Activated naive CD8-positive, alpha-beta T cell treated with anti-CD3 and anti-CD28 coated beads for 36 hours (primary cell): ENCODE data around the gene SPNS2. TPM values are rescaled to one million over a fixed set of nuclear protein-coding genes. Genes with fewer than 3 reads are reported as not detected.

Source experiments
- DNase-seq: peaks from one replicate; pipeline ENCODE4 v3.0.0; 2021
- H3K27ac Mint-ChIP-seq: one replicate; pipeline ENCODE4 v1.8.0; 2022; ENCODE audit warnings: mild to moderate bottlenecking, moderate library complexity, mixed read lengths
- H3K27me3 Mint-ChIP-seq: one replicate; pipeline ENCODE4 v1.8.0; 2022; ENCODE audit warnings: mild to moderate bottlenecking, mixed read lengths
- H3K36me3 Mint-ChIP-seq: one replicate; pipeline ENCODE4 v1.8.0; 2021; ENCODE audit warnings: mild to moderate bottlenecking, mixed read lengths
- H3K4me1 Mint-ChIP-seq: one replicate; pipeline ENCODE4 v1.8.0; 2021; ENCODE audit warnings: mixed read lengths
- H3K4me3 Mint-ChIP-seq: one replicate; pipeline ENCODE4 v1.8.0; 2022; ENCODE audit warnings: mild to moderate bottlenecking, moderate library complexity, mixed read lengths
- H3K9me3 Mint-ChIP-seq: one replicate; pipeline ENCODE4 v1.8.0; 2022; ENCODE audit warnings: mixed read lengths
- total RNA-seq, 2 experiments: library from RNA; stranded (reverse); gene quantifications; one replicate each; pipeline ENCODE4 v1.2.3, GENCODE V29; 2021

Gene SPNS2, protein sequence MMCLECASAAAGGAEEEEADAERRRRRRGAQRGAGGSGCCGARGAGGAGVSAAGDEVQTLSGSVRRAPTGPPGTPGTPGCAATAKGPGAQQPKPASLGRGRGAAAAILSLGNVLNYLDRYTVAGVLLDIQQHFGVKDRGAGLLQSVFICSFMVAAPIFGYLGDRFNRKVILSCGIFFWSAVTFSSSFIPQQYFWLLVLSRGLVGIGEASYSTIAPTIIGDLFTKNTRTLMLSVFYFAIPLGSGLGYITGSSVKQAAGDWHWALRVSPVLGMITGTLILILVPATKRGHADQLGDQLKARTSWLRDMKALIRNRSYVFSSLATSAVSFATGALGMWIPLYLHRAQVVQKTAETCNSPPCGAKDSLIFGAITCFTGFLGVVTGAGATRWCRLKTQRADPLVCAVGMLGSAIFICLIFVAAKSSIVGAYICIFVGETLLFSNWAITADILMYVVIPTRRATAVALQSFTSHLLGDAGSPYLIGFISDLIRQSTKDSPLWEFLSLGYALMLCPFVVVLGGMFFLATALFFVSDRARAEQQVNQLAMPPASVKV
- total RNA-seq = under 1 TPM; 0.20 to 0.43 TPM

DNA sequence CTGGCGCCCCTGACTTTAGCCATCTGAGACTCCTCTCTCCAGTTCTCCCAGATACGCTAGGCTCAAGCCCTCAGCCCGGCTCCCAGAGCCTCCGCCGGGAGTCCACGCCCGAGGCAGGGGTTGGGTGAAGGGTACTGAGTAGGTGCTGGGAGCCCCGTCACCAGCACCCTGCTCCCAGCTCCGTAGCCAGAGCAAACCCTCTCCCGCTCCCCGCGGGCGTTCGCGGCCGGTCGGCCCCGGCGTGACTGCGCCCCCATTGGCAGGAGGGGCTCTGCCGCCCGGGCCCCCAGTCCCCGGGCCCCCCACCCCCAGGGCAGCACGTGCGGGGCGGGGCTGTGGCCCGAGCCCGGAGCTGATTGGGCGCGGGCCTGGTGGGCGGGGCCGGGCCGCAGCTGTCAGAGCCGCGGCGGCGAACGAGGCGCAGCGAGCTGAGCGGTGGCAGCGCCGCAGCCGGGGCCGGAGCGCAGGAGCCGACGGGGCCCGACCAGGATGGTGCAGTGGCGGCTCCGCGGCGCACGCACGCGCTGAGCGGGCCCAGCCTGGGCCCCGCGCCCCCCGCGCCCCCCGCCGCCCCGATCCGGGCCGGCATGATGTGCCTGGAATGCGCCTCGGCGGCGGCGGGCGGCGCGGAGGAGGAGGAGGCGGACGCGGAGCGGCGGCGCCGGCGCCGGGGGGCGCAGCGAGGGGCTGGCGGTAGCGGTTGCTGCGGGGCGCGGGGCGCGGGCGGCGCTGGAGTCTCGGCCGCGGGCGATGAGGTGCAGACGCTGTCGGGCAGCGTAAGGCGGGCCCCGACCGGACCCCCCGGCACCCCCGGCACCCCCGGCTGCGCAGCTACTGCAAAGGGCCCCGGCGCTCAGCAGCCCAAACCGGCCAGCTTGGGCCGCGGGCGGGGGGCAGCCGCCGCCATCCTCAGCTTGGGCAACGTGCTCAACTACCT lies at the start of gene SPNS2:
SPNS2 (plus strand) TSS at position 421 of the 937 bp plus-strand sequence; CDS start at position 588, 167 bp downstream.
- Mint-ChIP-seq H3K36me3 (no peaks in the 10 kb centered on the region), H3K4me1 (peaks cover 14% of the 10 kb centered on the region), H3K9me3 (no peaks in the 10 kb centered on the region), H3K4me3 (peak within 1 kb of the TSS; percentile 73), H3K27ac (no peak within 1 kb of the TSS), H3K27me3 (peaks cover 31% of the 10 kb centered on the region)
- DNase-seq = peak; percentile 76

DNA sequence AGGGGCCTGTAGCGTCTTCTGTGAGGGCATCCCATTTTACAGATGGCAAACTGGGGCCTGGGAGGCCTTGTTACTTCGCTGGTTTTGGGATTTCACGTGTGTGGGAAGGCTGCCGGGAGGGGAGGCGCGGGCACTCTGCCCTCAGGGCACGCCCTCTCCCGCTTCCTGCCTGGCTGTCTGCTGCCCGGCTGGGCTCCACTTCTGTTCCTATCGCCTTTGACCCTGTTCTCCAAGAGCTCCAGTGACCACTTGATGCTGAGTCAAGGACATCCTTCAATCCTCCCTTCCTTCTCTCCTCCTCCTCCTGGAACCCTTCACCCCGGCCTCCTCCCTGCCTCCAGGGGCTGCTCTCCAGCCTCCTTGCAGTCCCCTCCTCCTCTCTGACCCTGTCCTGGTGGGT lies 48.9 kb upstream of the SPNS2 start:
- DNase-seq = no peak
- Mint-ChIP-seq H3K36me3 (no peaks in the 10 kb centered on the region), H3K27me3 (no peaks in the 10 kb centered on the region), H3K4me1 (no peaks in the 10 kb centered on the region), H3K4me3 (no peak overlapping the region), H3K9me3 (no peaks in the 10 kb centered on the region), H3K27ac (no peak overlapping the region)

DNA sequence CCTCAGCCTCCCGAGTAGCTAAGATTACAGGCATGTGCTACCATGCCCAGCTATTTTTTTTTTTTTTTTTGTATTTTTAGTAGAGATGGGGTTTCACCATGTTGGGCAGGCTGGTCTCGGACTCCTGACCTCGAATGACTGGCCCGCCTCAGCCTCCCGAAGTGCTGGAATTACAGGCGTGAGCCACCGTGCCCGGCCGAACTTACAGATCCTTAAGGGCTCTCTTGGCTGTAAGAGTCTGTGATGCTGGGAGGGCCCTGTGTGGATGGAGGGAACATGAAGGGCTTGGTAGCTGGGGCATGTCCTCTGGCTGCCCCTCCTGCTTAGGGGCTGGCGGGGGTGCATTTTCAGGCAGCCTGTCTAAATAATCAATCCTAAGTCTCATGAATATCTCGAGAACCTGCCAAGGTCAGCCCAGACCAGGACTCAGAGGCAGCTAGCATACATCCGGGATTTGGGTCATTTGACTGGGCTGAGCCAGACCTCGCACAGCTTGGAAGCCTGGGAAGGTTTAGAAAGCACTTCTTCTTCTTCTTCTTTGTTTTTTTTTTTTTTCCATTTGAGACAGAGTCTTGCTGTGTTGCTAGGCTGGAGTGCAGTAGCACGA lies 47.9 kb upstream of the SPNS2 start:
- Mint-ChIP-seq H3K4me3 (no peak overlapping the region), H3K27me3 (no peaks in the 10 kb centered on the region), H3K36me3 (peaks cover 1% of the 10 kb centered on the region), H3K9me3 (no peaks in the 10 kb centered on the region), H3K4me1 (no peaks in the 10 kb centered on the region), H3K27ac (no peak overlapping the region)
- DNase-seq = no peak

DNA sequence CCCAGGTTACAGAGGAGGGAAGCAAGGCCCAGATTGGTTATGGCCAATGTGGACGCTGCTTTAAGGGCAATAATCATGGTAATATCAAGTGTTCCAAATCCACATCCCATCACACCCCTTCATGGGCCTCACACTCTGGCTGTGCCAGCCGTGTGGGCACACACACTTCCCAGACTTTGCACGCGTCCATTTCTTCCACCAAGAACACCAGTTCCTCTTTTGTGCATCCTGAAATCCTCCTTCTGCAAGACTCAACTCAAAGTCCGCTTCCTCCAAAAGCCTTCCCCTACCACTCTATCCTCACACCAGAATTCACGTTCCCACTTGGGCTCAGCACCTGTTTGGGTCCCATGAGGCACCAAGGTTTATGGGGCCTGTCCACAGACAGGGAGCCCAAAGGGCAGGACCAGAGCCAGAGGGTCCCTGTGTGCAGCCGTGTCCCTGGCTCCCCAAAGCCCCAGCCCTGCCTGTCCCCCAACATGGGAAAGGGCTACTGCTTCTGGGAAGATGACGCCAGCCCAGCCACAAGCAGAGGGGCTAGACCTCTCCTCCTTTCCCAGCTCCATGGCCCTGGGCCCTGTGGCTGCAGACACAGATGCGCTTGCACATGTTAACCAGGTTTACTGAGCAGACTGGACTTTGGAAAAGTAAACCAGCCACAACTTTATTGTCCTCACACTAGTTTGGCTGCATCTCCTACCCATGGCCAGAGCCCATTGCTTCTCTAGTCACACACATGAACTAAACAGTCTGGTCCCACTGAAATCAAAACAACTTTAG lies 44.7 kb upstream of the SPNS2 start:
- Mint-ChIP-seq H3K9me3 (no peaks in the 10 kb centered on the region), H3K27ac (no peak overlapping the region), H3K4me1 (no peaks in the 10 kb centered on the region), H3K36me3 (peaks cover 1% of the 10 kb centered on the region), H3K27me3 (no peaks in the 10 kb centered on the region), H3K4me3 (no peak overlapping the region)
- DNase-seq = no peak

DNA sequence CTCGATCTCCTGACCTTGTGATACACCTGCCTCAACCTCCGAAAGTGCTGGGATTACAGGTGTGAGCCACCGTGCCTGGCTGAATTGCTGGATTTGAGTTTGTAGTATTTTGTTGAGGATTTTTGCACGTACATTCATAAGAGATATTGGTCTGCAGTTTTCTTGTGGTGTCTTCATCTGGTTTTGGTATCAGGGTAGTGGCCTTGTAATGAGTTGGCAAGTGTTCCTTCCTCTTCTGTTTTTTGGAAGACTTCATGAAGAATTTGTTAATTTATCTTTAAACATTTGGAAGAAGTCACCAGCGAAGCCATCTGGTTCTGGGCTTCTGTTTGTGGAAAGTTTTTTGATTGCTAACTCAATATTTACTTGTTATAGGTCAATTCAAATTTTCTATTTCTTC lies 38.0 kb upstream of the SPNS2 start:
- Mint-ChIP-seq H3K36me3 (peaks cover 15% of the 10 kb centered on the region), H3K9me3 (peaks cover 10% of the 10 kb centered on the region), H3K4me1 (no peaks in the 10 kb centered on the region), H3K27ac (no peak overlapping the region), H3K4me3 (no peak overlapping the region), H3K27me3 (no peaks in the 10 kb centered on the region)
- DNase-seq = no peak

DNA sequence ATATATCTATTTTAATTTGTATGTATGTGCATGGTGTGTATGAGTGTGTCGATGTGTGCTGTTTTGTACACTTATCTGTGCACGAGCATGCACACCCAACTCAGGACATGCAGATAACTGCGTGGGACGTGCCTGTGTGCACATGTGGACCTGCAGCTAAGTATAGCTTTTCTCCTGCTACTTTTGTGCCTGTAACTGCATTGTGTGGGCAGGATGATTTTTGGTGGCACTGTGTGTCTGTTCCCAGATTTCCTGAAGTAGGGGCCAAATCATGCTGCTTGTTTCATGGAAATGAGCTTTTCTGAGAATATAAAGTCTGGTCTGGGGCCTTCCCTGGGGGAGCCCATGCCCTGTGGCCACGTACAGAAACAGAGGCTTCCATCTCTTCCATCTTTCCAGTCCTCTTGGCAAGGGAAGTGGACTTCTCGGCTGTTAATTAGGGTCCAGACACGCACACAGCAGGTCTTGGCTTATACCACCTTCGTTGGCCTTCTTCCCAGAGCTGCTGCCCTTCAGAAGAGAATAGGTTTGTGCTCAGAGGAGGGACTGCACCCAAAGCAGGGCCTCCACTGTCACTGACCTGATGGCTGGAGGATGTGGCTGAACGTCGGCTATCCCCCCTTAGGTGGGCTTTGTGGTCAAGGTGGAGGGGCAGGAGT lies 34.7 kb upstream of the SPNS2 start:
- Mint-ChIP-seq H3K36me3 (peaks cover 15% of the 10 kb centered on the region), H3K27me3 (no peaks in the 10 kb centered on the region), H3K4me3 (no peak overlapping the region), H3K9me3 (peaks cover 10% of the 10 kb centered on the region), H3K27ac (no peak overlapping the region), H3K4me1 (no peaks in the 10 kb centered on the region)
- no peak for DNase-seq

DNA sequence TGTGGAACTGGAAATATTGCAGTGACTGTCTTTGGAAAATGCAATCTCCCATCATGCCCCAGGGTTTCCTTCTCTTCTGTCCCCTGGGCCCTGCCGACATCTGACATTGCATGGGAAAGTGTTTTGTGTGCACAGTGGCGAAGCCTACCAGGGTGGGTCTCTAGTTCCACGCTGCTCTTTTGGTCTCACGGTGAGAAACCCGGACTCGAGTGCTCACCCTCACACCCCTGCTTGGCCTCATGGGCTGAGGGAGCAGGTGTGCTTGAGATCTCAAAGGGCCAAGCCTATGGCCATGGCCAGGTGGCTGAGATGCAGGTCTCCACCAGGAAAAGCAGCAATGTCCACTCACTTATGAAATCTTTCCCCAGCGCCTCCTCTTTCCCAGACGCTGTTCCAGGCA lies 32.9 kb upstream of the SPNS2 start:
- H3K4me1 Mint-ChIP-seq = no peaks in the 10 kb centered on the region
- DNase-seq = no peak
- H3K27me3 Mint-ChIP-seq = no peaks in the 10 kb centered on the region
- no peaks in the 10 kb centered on the region for H3K9me3 Mint-ChIP-seq
- no peak overlapping the region for H3K27ac Mint-ChIP-seq
- H3K4me3 Mint-ChIP-seq = no peak overlapping the region
- H3K36me3 Mint-ChIP-seq = peaks cover 5% of the 10 kb centered on the region

DNA sequence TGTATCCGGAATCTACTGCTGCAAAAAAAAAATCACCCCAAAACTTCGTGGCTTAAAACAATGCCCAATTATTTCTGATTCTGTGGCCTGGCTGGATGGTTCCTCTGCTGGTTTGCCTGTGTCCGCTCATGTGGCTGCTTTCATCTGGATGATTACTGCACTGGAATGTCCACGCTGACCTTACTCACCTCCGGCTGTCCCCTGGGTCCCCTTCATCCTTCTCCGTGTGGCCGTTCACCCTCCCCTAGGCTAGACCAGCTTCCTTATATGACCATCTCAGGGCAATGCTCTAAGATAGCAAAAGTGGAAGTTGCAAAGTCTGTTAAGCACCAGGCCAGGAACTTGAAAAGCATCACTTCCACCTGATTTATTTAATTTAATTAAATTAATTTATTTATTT lies 31.4 kb upstream of the SPNS2 start:
- Mint-ChIP-seq H3K27ac (no peak overlapping the region), H3K36me3 (no peaks in the 10 kb centered on the region), H3K4me1 (no peaks in the 10 kb centered on the region)

DNA sequence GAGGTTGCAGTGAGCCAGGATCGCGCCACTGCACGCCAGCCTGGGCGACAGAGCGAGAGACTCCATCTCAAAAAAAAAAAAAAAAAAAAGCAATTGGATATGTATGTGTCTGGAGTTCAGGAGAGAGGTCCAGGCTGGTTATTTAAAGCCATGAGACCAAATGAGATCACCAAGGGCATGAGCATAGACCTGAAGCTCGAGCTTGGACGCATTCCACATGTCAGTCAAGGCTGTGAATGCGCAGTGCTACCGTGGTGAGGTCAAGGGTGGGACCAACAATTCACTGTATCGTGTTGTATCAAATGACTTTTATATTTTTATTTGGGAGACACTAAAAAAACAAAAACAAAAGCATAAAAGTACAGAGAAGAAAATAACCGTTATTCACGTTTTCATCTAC lies 29.1 kb upstream of the SPNS2 start:
- Mint-ChIP-seq H3K9me3 (no peaks in the 10 kb centered on the region), H3K27ac (no peak overlapping the region), H3K4me1 (no peaks in the 10 kb centered on the region), H3K36me3 (no peaks in the 10 kb centered on the region), H3K4me3 (no peak overlapping the region), H3K27me3 (no peaks in the 10 kb centered on the region)
- no peak for DNase-seq

More for the DNA sequence above, 31.4 kb upstream of the SPNS2 start:
- DNase-seq = no peak
- Mint-ChIP-seq H3K27me3 (no peaks in the 10 kb centered on the region), H3K4me3 (no peak overlapping the region), H3K9me3 (no peaks in the 10 kb centered on the region)

DNA sequence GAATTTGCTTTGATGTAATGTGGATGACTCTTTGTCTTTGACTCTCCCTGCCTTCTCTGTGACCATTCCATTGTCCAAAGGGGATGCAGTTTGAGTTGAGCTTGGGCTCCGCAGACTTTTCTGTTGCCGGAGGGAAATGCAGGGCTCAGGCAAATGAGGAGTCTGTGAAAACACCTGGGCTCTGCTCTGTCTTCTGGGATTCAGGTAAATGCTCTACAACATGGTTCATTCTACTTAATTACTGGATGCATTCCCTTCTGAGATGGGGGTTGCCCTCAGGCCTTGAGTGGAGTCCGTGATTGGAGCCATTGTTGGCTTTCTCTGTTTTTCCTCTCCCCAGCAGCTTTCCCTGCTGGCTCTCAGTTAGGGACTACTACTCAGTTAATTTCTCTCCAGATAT lies 26.4 kb upstream of the SPNS2 start:
- H3K27me3 Mint-ChIP-seq = no peaks in the 10 kb centered on the region

DNA sequence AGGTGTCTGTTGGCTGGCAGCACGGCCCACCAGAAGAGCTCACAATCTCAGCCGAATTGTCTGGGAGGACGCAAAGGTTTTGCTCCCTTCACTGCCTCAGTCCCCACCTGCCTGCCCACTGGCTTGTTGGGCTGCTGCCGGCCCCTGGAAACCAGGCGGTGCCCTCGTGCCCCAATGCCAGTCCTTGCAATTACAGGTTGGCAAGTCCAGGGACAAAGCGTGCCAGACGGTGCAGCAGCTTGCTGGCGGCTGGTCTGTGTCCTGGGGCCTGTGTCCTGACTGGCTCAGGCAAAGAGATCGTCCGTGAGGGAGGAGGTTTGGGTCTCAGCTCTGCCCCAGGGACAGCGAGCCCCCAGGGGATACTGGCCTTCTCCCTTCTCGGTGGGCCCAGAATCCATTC lies 24.6 kb upstream of the SPNS2 start:
- no peaks in the 10 kb centered on the region for H3K27me3 Mint-ChIP-seq

More for the DNA sequence above, 26.4 kb upstream of the SPNS2 start:
- H3K4me3 Mint-ChIP-seq = no peak overlapping the region
- no peaks in the 10 kb centered on the region for H3K9me3 Mint-ChIP-seq
- H3K36me3 Mint-ChIP-seq = no peaks in the 10 kb centered on the region
- peaks cover under 1% of the 10 kb centered on the region for H3K4me1 Mint-ChIP-seq
- H3K27ac Mint-ChIP-seq = no peak overlapping the region
- DNase-seq = no peak

DNA sequence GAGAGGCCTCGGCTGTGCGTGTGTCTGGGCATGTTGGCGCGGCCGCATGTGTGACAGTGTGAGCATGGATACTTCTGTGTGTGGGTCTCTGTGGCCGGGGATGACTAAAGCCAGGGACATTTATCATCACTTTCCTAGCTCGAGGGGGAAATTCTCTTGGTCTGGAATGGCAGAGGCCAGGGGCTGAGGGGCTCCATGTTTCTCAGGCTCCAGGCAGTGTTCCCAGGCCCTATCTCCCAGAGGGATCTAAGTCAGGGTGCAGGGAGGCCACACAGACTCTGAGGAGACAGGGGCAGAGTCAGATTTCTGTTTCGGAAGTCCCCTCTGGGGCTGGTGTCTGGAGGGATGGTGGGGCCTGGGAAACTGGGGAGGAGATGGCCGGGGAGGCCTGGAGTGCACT lies 23.7 kb upstream of the SPNS2 start:
- Mint-ChIP-seq H3K9me3 (no peaks in the 10 kb centered on the region), H3K4me1 (peaks cover 4% of the 10 kb centered on the region), H3K27me3 (no peaks in the 10 kb centered on the region), H3K27ac (no peak overlapping the region), H3K4me3 (no peak overlapping the region), H3K36me3 (no peaks in the 10 kb centered on the region)
- no peak for DNase-seq

More for the DNA sequence above, 24.6 kb upstream of the SPNS2 start:
- Mint-ChIP-seq H3K27ac (no peak overlapping the region), H3K4me1 (peaks cover 1% of the 10 kb centered on the region), H3K36me3 (no peaks in the 10 kb centered on the region), H3K9me3 (no peaks in the 10 kb centered on the region), H3K4me3 (no peak overlapping the region)
- DNase-seq = no peak

DNA sequence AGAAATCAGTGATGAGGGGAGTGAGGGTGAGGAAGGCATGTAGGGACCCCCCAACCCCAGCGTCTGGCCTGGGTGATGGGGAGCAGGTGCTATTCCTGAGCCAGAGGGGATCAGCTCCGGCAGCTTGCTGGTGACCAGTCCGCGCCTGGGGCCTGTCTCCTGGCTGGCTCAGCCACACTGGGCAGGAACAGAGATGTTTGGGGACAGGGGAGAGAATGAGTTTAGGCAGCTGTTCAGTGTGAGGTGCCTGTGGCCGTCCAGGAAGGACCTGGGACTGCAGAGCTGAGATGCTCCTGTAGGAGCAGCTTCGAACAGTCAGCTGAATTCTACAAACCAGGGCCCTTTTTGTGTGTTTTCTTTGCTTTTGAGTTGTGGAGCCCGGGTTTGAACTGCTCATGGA lies 23.2 kb upstream of the SPNS2 start:
- H3K36me3 Mint-ChIP-seq = no peaks in the 10 kb centered on the region
- no peak overlapping the region for H3K4me3 Mint-ChIP-seq
- H3K27ac Mint-ChIP-seq = no peak overlapping the region
- H3K27me3 Mint-ChIP-seq = no peaks in the 10 kb centered on the region
- no peaks in the 10 kb centered on the region for H3K9me3 Mint-ChIP-seq
- peaks cover 4% of the 10 kb centered on the region for H3K4me1 Mint-ChIP-seq
- no peak for DNase-seq

DNA sequence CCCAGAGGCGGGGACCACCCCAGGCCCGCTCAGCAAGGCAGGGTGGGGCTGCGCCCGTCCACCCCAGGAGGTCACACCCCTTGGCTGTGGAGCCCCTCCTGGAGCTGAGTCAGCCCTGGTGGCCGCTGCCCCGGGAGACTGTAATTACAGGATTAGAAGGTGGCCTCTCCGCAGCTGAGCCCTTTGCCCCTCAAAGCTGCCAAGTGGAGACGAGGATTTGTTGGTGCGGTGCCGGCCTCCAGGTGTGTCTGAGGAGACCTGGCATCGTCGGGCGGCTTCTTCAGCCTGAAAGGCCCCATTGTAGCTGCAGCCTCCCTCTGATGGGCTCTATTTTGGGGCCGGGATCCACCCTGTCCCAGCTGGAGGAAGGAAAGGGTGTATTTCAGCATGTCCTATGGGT lies 22.7 kb upstream of the SPNS2 start:
- no peaks in the 10 kb centered on the region for H3K36me3 Mint-ChIP-seq
- H3K4me1 Mint-ChIP-seq = peaks cover 8% of the 10 kb centered on the region
- H3K27me3 Mint-ChIP-seq = no peaks in the 10 kb centered on the region
- H3K27ac Mint-ChIP-seq = no peak overlapping the region
- no peak for DNase-seq
- no peaks in the 10 kb centered on the region for H3K9me3 Mint-ChIP-seq
- H3K4me3 Mint-ChIP-seq = no peak overlapping the region
